Epithelial cell of esophagus (primary cell): ENCODE measurements around the gene PELI3.

Source experiments
- DNase-seq: peaks from one replicate; pipeline ENCODE4 v3.0.0; 2010; ENCODE audit warnings: low read depth
- H3K4me3 ChIP-seq: 2 replicates; pipeline ENCODE4 v1.5.1; 2011; ENCODE audit warnings: mild to moderate bottlenecking, low read length, control low read depth
- TF ChIP-seq, protein P1 (sequence below): IDR thresholded peaks from 2 replicates; pipeline ENCODE4 v1.5.1; 2011; ENCODE audit warnings: low read depth, mild to moderate bottlenecking, low read length, control low read depth, inconsistent platforms; ENCODE audit not compliant: insufficient read depth; ENCODE audit errors: missing control alignments

Gene PELI3

DNA sequence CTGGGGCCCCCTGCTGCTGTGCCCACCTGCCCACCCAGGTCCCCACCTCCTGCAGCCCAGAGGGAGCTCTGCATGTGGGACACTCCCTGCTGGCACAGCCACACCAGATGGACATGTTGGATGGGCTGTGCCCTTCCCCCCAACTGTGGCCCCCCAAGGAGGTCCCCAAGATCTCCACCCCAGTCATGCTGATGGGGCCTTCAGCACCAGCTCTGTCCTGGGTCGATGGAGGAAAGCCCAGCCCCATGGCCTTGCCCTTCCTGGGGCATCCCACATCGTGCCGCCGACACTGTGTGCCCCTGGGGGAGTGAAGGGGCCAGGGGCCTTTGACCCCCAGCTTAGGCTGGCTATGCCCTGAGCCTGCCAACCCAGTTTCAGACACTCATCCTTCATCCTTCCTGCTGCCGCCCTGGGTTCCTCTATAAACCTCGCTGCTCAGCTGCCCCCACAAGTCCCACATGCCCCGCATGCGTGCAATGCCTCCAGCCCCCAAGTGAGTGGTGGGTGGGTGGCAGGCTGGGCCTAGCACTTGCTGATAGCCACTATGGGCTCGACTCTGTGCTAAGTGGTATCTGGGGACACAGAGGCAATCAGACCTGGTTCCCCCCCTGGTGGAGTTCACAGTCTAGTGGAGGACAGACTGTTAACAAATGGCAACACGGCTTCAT lies 9.6 kb downstream of the PELI3 start:
- TF ChIP-seq, protein P1, sequence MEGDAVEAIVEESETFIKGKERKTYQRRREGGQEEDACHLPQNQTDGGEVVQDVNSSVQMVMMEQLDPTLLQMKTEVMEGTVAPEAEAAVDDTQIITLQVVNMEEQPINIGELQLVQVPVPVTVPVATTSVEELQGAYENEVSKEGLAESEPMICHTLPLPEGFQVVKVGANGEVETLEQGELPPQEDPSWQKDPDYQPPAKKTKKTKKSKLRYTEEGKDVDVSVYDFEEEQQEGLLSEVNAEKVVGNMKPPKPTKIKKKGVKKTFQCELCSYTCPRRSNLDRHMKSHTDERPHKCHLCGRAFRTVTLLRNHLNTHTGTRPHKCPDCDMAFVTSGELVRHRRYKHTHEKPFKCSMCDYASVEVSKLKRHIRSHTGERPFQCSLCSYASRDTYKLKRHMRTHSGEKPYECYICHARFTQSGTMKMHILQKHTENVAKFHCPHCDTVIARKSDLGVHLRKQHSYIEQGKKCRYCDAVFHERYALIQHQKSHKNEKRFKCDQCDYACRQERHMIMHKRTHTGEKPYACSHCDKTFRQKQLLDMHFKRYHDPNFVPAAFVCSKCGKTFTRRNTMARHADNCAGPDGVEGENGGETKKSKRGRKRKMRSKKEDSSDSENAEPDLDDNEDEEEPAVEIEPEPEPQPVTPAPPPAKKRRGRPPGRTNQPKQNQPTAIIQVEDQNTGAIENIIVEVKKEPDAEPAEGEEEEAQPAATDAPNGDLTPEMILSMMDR: no peak
- H3K4me3 ChIP-seq: no peak overlapping the region
- DNase-seq: no peak

DNA sequence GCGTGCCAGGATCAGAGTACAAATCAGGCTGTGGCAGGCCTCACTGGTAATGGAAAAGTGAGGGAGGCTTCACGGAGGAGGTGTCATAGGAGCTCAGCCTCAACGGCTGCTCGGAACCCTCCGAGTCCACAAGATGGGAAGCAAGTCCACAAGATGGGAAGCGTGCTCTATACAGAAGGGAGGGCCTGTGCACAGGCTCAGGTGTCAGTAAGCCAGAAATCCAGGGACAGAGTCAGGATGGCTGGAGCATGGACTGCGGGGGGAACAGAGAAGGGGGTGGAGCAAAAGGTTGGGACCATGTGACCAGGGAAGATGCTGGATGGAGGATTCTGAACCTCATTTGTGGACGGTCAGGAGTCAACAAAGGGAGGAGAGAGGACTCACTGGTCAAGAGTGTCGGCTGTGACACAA lies 10.1 kb downstream of the PELI3 start:
- DNase-seq: no peak
- TF ChIP-seq, protein P1: no peak
- H3K4me3 ChIP-seq: no peak overlapping the region

DNA sequence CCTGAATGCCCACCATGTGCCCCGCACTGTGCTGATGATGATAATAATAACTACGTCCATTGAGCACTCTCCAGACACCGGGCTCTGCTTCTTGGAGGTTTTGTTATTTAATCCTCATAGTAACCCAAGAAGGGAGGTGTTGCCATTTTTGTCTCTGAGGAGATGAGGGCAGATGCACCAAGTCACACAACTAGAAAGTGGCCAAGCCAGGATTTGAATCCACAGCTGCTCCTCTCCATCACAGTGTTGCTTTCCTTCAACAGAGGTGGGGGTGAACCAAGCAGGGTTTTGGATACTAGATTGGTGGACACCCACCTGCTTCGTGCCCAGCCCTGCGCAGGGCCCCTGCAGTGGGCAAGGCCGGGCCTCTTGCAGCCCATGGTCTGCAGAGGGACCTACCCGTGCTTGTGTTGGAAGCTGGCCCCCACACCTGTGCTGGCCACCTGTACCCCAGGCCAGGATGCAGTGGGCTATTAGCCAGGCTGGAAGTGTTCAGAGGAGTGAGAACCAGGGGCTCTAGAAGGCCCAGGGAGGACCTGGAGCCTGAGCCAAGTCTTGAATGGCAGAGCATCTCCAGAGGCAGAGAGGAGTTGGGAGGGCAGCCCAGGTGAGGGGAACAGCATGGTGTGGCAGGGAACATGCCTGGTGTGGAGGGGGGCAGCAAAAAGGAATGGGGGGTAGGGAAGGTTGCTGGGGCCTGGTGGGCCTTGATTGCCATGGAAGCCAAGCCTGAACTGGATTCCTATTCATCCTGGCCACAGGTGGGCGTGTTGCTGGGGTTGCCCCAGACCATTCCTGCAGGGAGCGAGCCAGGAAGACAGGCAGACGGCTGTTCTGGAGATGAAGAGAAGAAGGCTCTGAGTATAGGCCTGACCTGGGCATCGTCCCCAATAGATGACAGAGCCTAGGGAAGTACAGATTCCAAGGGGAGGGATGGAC lies 10.8 kb downstream of the PELI3 start:
- TF ChIP-seq, protein P1: no peak
- no peak for DNase-seq
- no peak overlapping the region for H3K4me3 ChIP-seq

DNA sequence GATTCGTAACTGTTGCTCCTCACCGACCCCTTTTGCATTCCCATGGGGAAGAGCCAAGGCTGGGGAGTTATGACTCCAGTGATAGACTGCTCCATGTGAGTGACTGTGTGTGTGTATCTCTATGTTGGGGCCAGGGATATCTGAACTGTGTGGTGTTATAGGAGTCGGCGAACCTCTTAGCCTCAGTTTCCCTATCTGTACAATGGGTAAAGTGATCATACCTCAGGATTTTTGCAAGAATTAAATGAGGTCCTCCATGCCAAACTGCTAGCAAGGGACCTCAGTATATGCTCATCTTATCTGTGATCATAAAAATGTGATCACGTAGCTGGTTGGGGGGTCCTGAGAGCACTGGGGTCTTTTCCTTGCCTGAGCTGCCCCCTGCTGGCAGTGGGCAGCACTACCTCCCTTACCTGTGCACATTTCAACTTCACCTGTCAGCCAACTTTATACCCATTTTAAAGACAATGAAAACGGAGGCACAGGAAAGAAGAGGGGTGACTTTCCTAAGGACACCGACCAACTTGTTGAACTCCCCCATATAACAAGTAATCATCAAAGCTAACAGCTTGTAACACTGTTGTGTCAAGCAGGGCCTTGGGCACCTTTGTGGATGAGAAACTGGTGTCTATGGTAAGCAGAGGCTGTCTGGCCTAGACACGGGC lies 12.2 kb downstream of the PELI3 start:
- DNase-seq: peak; percentile 38
- H3K4me3 ChIP-seq: peak overlapping the region; percentile 81
- TF ChIP-seq, protein P1: peak; percentile 91

DNA sequence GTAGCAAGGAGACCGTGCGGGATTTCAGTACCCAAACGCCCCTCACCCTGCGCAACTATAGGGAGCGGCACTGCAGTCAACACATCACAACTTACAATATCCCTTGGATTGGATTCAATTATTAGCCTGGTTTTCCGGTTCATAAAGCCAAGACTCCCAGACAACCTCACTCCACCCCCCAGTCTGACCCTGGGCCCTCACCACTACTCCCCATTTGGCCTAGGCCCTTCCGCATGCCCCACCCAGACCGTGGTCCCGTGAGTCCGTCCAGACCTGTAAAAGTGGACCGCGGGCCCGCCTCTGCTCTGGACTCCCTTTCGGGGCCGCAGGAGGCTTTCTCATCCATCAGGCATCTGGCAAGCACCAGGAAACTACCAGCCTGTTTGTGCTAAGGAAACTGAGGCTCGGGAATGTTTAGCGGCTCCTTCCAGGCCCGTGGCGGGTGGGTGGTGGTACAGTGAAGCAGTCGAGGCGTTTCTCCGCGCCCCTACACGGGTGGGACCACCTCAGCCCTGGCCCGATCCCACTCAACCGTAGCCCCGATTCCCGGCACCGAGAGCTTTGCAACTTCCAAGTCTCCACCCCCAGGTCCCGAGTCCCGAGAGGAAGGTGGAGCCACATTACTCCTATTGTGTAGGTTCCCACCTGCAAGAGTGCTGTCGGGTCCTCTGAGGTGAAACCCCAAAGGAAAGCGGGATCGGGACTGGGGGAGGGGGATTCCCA lies 12.8 kb downstream of the PELI3 start:
- TF ChIP-seq, protein P1: no peak
- peak; percentile 84 for DNase-seq
- peak overlapping the region; percentile 81 for H3K4me3 ChIP-seq

DNA sequence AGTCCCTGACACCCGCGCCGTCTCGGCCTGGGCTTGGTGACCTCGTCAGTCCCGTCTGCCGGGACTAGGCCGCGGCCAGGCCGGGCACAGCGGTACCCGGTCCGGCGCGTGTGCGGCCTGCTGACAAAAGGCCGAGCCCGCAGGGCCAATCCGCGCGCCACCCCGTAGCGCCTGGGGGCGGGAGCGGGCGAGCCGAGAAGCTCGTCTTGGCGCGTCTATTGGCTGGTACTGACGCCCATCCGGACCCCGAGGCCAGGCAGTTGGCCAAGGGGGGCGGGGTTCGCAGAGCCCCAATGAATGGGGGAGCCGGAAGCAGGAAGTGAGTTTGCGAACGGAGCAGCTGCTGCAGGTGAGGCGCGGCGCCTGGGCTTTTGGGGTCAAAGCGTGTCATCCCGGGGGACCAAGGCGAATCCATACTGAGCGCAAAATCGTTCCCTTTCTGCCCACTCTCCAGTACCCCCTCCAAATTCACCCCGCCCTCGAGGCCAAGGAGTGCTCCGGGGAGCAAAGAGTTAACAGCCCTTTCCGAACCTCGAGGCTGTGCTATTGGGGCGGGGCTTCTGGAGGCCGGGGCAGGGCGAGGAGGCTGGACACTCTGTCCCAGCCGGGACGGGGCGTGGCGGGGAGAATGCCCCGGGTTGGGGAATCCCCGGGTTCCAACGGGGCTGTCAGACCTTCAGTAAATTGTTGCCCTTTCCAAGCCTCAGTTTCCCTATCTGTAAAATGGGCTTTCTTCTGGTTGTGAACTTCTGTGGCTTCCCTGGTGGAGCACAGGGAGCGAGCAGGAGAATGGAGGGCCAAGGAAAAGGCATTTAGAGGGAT lies 13.6 kb downstream of the PELI3 start, which contains the start of gene DPP3:
DPP3 (plus strand) TSS at position 318 of the 822 bp plus-strand sequence. CDS start 1,767 bp downstream, outside the sequence.
- H3K4me3 ChIP-seq: peak within 1 kb of the TSS; percentile 81
- TF ChIP-seq, protein P1: no peak
- DNase-seq: peak; percentile 98
